ENCODE results near the gene FBXO15. TPM values are rescaled to one million over a fixed set of nuclear protein-coding genes. Genes with fewer than 3 reads are reported as not detected.

Gene FBXO15
- total RNA-seq, 1 experiment from 2014 or later = 0.39 TPM

- Mint-ChIP-seq H3K27ac (no peak overlapping the region), H3K4me3 (no peak overlapping the region)
Observed at GRCh38 chr18:74082742-74083556, 64.7 kb downstream of the FBXO15 start.

More at GRCh38 chr18:74082742-74083556, 64.7 kb downstream of the FBXO15 start:
- DNase-seq = no peak
- no CpG with 5 or more reads among the region's 18 CpGs for WGBS (ENCODE audit: extremely low coverage, insufficient read length, low lambda C conversion rate)
- no peak overlapping the region for H4K5ac ChIP-seq (ENCODE audit: insufficient read length, low read depth, low read length)
- no peak overlapping the region for H3K27ac ChIP-seq (ENCODE audit: insufficient read length, low read depth, low read length)
- TF ChIP-seq CTCF (conservative IDR thresholded peaks at IDR 0.05) = no peak
- H3K79me1 ChIP-seq (ENCODE audit: insufficient read depth, low read depth, low read length, poor library complexity, severe bottlenecking) = no peaks in the 10 kb centered on the region
- no peaks in the 10 kb centered on the region; the same call in 1 of the 2 replicates for H3K27me3 Mint-ChIP-seq (ENCODE audit: low read depth)
- H4K91ac ChIP-seq (ENCODE audit: insufficient read length, low read depth, low read length) = no peak overlapping the region
- no peaks in the 10 kb centered on the region for H3K27me3 ChIP-seq (ENCODE audit: insufficient read depth, low read length)
- no peak overlapping the region for H2BK120ac ChIP-seq (ENCODE audit: low read depth, low read length, poor library complexity, severe bottlenecking)
- no peaks in the 10 kb centered on the region for H3K23me2 ChIP-seq (ENCODE audit: insufficient read length, low read depth, low read length, poor library complexity, severe bottlenecking)
- no peaks in the 10 kb centered on the region for H3K4me1 ChIP-seq (ENCODE audit: insufficient read depth, low read length)
- H2AK5ac ChIP-seq (ENCODE audit: insufficient read length, low read length) = no peak overlapping the region
- no peaks in the 10 kb centered on the region for H3K9me3 ChIP-seq (ENCODE audit: control insufficient read depth, low read depth, low read length)
- no peak overlapping the region for H3K14ac ChIP-seq (ENCODE audit: insufficient read depth, low read length)
- H4K20me1 ChIP-seq (ENCODE audit: control insufficient read depth, insufficient read depth, insufficient read length) = no peaks in the 10 kb centered on the region
- H4K8ac ChIP-seq (replicated peaks; ENCODE audit: insufficient read length, low read depth, low read length) = no peak overlapping the region
- H3K18ac ChIP-seq (ENCODE audit: insufficient read length, low read depth, low read length) = peak overlapping the region; percentile 14
- H3K9ac ChIP-seq (ENCODE audit: extremely low read depth, insufficient read length, low read length) = no peak overlapping the region
- H2BK20ac ChIP-seq (ENCODE audit: low read depth, low read length, poor library complexity, severe bottlenecking) = no peak overlapping the region
- no peak overlapping the region for H3K56ac ChIP-seq (ENCODE audit: insufficient read length, low read depth, low read length)
- peaks cover 5 to 6% of the 10 kb centered on the region in 2 experiments for H3K4me1 Mint-ChIP-seq
- H2BK12ac ChIP-seq (ENCODE audit: insufficient read length, low read depth, low read length) = no peak overlapping the region
- no peak overlapping the region for H2BK15ac ChIP-seq (ENCODE audit: low read depth, low read length)
- no peak overlapping the region for H3K23ac ChIP-seq (ENCODE audit: insufficient read length, low read depth, low read length)
- no peak overlapping the region for H2AFZ ChIP-seq (ENCODE audit: low read length)
- no peak overlapping the region for H2BK5ac ChIP-seq (ENCODE audit: insufficient read length, low read length)
- no peak overlapping the region for H3K4me2 ChIP-seq (ENCODE audit: insufficient read depth, insufficient read length, low read length)
- H3T11ph ChIP-seq (ENCODE audit: low read length) = no peak overlapping the region
- no peak overlapping the region for H3K4ac ChIP-seq (ENCODE audit: low read depth, low read length)
- H3K9me3 Mint-ChIP-seq = no peaks in the 10 kb centered on the region
- no peaks in the 10 kb centered on the region for H3K79me2 ChIP-seq (ENCODE audit: insufficient read depth, low read length)
- H3K36me3 Mint-ChIP-seq (ENCODE audit: insufficient read depth in 1 of 3, low read depth in 3 of 3) = no peaks in the 10 kb centered on the region

Data from H9 (cell line).